HL-60 (cell line): ENCODE measurements around the gene RHBDL1.

Experiments used
- DNase-seq, 2 experiments: peaks; one replicate each; pipeline ENCODE4 v3.0.0-alpha.2; 2010 to 2020; ENCODE audit warnings: low read depth in 1 of 2, low spot score in 1 of 2
- H3K27ac ChIP-seq: fragments of 250-450 bp; sonication (Bioruptor Pico); replicated peaks from 2 replicates; pipeline ENCODE4 v1.5.1; 2020; ENCODE audit warnings: mild to moderate bottlenecking, moderate library complexity
- H3K27me3 ChIP-seq: fragments of 250-450 bp; sonication (Bioruptor Pico); 2 replicates; pipeline ENCODE4 v1.5.1; 2021; ENCODE audit warnings: mild to moderate bottlenecking, moderate library complexity; ENCODE audit not compliant: insufficient read depth, poor library complexity, severe bottlenecking
- H3K4me3 ChIP-seq: replicated peaks from 2 replicates; pipeline ENCODE4 v1.5.1; 2011; ENCODE audit warnings: mild to moderate bottlenecking, control low read depth, low read length; ENCODE audit not compliant: insufficient read depth
- CTCF ChIP-seq: IDR thresholded peaks from one replicate; pipeline ENCODE4 v1.5.1; 2011; ENCODE audit warnings: low read length, control low read depth, inconsistent platforms; ENCODE audit not compliant: insufficient read depth
- GABPA ChIP-seq: IDR thresholded peaks from 2 replicates; pipeline ENCODE4 v1.6.1; 2012; ENCODE audit warnings: low read depth
- POLR2AphosphoS5 ChIP-seq: IDR thresholded peaks from 2 replicates; pipeline ENCODE4 v1.6.1; 2012; ENCODE audit warnings: low read depth
- REST ChIP-seq: IDR thresholded peaks from 2 replicates; pipeline ENCODE4 v1.6.1; 2012; ENCODE audit warnings: low read depth; ENCODE audit not compliant: insufficient replicate concordance
- SPI1 ChIP-seq: IDR thresholded peaks from 2 replicates; pipeline ENCODE4 v1.6.1; 2012; ENCODE audit warnings: low read depth, mild to moderate bottlenecking, borderline replicate concordance

The RHBDL1 gene

DNA sequence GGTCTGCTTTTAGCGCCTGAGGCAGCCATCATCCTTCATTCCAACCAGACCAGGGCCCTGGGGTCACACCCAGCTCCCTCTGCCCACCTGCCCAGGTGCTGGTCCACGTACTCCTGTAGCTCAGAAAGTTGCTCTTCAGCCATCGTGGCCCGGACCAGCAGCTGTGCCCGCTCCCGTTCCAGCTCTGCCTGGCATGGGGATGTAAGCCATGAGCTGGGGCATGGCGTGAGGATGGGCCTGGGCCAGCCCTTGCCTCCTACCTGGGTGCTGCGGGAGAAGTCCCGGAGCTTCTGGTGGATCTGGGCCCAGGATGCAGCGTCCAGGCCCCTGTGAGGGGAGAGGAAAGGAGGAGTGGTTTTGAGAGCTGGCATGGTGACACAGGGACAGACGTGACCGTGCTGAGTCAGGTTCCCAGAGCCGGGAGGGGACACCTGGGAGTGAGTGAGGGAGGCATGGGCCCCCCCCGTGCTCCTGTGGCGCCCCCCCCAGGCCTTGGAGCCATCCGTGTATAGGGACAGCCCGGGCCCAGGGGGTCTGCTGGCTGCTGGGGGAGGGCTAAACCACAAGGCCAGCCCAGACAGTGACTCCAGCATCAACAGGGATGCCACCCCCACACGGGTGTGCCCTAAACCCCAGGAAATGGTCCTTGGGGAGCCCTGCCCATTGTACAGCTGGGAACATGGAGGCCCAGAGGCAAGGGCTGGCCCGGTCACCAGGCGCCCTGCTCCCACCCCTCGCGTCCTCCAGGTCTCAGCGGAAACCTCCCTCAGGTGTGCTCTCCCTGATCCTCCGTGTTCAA is 47.6 kb downstream of the RHBDL1 start:
- no peak overlapping the region for H3K4me3 ChIP-seq
- no peaks in the 10 kb centered on the region for H3K27me3 ChIP-seq
- TF ChIP-seq POLR2AphosphoS5, result peak; percentile 29; the same call in 1 of the 2 replicates
- no peak for TF ChIP-seq REST
- DNase-seq, result no peak
- no peak overlapping the region for H3K27ac ChIP-seq

- TF ChIP-seq CTCF, result no peak
- TF ChIP-seq SPI1, result no peak
- TF ChIP-seq POLR2AphosphoS5, result no peak
- no peak for TF ChIP-seq GABPA
- no peak for TF ChIP-seq REST
- H3K27me3 ChIP-seq, result no peaks in the 10 kb centered on the region
- no peak overlapping the region for H3K27ac ChIP-seq
- DNase-seq, result no peak
- no peak overlapping the region for H3K4me3 ChIP-seq
Observed at GRCh38 chr16:723695-724094, 48.2 kb downstream of the RHBDL1 start.

DNA sequence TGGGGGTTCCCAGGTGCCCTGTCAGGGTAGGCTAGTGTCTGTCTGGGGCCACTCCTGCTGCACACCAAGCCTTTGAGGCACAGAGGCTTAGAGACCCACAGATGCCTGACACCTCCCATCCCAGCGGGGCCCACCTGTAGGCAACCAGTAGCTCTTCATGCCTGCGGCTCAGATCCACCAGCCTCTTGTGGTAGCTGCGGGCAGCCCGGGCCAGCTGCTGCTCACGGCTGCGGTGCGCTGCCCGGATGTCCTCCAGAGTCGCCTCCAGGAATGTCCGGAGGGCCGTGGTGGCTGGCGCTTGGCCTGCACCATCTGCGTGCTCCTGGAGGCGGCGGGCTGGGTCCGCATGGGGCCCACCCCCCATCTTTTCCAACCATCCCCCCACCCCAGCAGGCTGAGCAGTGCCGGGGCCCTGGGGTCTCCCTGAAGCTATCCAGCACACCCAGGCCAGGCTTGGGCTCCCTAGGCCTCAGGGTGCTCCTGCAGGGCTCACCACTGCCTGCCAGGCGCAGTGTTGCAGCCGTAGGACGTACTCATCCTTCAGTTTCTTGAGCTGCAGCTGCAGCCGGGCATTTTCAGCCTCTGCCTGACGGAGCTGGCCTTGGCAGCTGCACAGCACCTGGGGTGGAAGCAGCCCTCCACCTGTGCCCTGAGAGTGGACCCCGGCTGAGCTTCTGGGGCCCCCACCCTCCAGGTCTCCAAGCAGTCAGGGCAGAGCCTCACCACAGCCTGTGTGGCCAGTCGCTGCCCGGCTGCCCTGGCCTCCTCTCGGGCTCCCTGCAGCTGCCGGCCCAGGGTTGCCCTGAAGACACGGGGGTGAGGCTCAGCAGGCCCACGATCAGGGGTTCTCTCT is 48.9 kb downstream of the RHBDL1 start:
- Histone ChIP-seq H3K27me3 (no peaks in the 10 kb centered on the region), H3K27ac (no peak overlapping the region), H3K4me3 (no peak overlapping the region)
- no peak for TF ChIP-seq GABPA
- DNase-seq, result no peak

- no peak for DNase-seq
- TF ChIP-seq GABPA (no peak), SPI1 (no peak), CTCF (no peak), POLR2AphosphoS5 (no peak; the same call in 1 of the 2 replicates), REST (no peak)
- no peak overlapping the region for H3K4me3 ChIP-seq
- H3K27ac ChIP-seq, result no peak overlapping the region
- no peaks in the 10 kb centered on the region for H3K27me3 ChIP-seq
Observed at GRCh38 chr16:725041-725376, 49.5 kb downstream of the RHBDL1 start.
